Astrocyte of the spinal cord (primary cell): Measurements from ENCODE around the gene RCC2.

Source experiments
- DNase-seq: peaks from one replicate; pipeline ENCODE4 v3.0.0; 2011; ENCODE audit warnings: low read depth, low spot score
- H3K4me3 ChIP-seq: 2 replicates; pipeline ENCODE4 v1.5.1; 2011; ENCODE audit warnings: low read depth, mild to moderate bottlenecking, low read length, moderate library complexity
- CTCF ChIP-seq: IDR thresholded peaks from 2 replicates; pipeline ENCODE4 v1.5.1; 2012; ENCODE audit warnings: low read depth, mild to moderate bottlenecking, low read length, inconsistent platforms
- in situ Hi-C: cut with HindIII; loops from 2 replicates; pipeline ENCODE4 v1.10.0; 2017; ENCODE audit warnings: low sequenced_read_pairs

The RCC2 gene

GRCh38 chr1:17432412-17432811, 7.1 kb downstream of the RCC2 start:
- no peak for TF ChIP-seq CTCF
- DNase-seq: no peak
- in situ Hi-C loops: no loop called here
- no peak overlapping the region for H3K4me3 ChIP-seq

GRCh38 chr1:17429183-17429582, 10.3 kb downstream of the RCC2 start:
- in situ Hi-C loops: no loop called here
- DNase-seq: no peak
- no peak for TF ChIP-seq CTCF

GRCh38 chr1:17427696-17428660, 11.5 kb downstream of the RCC2 start:
- no peak for TF ChIP-seq CTCF
- in situ Hi-C loops: no loop called here
- no peak for DNase-seq
- no peak overlapping the region for H3K4me3 ChIP-seq

More at GRCh38 chr1:17429183-17429582, 10.3 kb downstream of the RCC2 start:
- no peak overlapping the region for H3K4me3 ChIP-seq

GRCh38 chr1:17425806-17426600, 13.5 kb downstream of the RCC2 start:
- in situ Hi-C loops: no loop called here
- TF ChIP-seq CTCF: no peak
- H3K4me3 ChIP-seq: no peak overlapping the region
- DNase-seq: no peak

GRCh38 chr1:17423781-17424245, 15.7 kb downstream of the RCC2 start:
- no peak overlapping the region for H3K4me3 ChIP-seq
- no peak for TF ChIP-seq CTCF
- in situ Hi-C loops: no loop called here
- DNase-seq: no peak

GRCh38 chr1:17422461-17422860, 17.0 kb downstream of the RCC2 start:
- no peak for TF ChIP-seq CTCF
- H3K4me3 ChIP-seq: no peak overlapping the region
- DNase-seq: no peak
- in situ Hi-C loops: no loop called here
